Stimulated activated CD8-positive, alpha-beta memory T cell treated with anti-CD3 and anti-CD28 coated beads, Interleukin-15, amount 100 ng/mL, for 48 hours (primary cell): ENCODE results near the gene HADH.

Source experiments
- DNase-seq, 2 donors: peaks; one replicate each; pipeline ENCODE4 v3.0.0-alpha.2; 2020; ENCODE audit warnings: low read depth in 2 of 2

Gene HADH

DNA sequence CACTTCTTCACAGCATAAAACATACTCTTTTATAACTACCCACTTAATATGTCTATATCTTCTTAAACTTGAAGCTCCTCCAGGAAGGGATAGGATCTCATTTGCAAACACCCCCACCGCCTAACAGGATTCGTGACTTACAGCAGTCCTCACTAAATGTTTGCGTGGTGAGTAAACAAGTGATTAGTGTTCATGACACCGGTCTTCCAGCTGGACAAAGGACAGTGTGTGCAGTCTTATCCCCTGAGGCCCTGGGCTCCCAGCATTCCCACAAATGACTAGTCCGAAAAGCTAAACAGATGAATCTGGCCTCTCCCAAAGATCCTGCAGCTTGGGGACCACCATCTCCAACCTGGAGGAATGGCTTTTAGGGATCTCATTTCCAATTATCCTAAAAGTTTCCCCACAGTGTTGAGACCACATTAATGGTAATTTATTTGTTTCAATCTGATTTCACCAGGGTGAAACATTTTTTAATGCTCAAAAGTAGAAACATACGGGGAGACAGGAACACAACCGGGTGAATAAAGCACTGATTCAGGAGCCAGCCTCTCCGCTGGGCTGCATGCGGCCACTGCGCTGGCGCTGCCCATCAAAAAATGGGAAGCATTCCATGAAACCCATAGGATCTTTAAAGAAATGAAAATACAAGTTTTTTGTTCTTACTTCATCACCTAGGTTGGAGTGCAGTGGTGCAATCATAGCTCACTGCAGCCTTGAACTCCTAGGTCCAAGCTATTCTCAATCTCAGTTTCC, 69.2 kb downstream of the HADH start:
- DNase-seq = no peak

DNA sequence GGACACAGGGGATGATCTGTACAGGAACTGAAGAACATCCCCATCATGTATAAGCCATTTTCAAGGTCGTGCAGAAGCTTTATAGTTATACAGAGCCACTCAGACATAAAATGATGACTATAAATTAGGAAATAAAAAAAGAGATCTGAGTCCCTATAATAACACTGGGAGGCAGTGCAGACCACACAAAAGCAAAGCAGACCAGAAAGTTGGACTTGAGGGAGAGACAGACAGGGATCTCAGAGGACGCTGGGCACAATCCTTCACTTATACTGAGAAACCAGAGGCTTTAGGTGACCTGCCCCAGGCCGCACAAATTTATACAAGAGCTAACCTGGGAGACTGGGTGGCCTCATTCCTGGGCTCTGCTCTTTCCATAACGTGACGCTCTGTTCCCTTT, 70.5 kb downstream of the HADH start:
- no peak for DNase-seq

DNA sequence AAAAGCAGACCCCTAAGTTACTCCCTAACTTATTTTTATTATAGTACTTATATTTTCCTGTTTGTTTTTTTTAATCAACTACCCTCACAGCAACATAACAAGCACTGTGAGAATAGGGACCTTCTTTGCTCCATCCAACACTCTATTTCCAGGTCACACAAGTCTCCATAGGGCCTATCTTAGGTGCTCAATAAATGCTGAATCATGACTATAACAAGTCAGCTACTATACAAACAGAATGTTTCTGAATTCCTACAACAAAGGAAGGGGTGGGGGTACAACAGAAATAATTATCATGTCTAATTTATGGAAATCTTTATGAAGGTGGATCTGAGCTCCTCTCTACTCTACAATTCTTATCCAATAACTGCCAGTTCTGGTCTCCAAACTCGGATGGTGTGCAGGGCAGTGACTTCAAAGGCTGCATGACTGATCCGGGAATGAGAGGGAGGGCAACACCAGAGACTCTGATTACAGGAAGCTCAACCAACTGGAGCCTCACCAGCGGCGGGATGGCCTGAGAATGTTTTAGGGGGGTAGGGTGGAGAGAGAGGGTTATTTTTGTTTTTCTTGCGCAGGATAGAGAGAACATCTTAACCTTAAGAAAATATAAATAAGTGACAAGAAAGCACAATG, 71.1 kb downstream of the HADH start:
- no peak for DNase-seq

DNA sequence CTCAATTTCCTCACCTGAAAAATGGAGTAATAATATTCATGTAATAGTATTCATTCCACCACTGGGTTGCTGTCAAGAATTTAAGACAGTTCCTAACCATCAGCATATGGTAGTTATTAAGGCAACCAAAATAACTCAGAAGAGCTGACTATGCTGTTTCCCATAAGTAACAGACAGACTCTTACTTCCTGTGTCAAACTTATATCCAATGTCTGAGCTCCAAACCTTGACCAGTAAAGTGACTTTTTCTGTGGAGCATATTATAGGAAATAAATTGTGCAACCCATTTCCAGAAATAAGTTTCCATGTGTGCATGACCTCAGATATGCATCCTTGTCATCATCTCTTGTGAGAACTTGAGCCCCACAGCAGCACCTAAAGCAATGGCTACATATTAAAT, 78.8 kb downstream of the HADH start:
- DNase-seq = no peak

DNA sequence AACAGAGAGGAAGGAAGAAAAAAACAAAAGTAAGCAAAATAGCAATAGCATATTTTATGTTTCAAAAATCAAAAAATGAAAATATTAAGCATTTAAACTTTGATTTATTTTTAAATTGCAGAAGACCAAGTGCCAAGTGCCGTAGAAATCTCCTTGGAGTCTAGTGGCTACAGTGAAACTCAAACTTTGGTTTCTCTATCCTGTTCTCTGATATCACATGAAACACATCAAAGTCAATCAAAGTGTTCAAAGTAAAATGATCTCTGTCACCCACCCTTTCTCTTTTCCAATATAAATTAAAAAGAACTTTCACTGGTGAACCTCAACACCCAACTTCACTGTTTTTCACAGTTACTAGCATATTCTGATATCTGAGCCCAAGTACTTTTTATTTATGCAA, 81.1 kb downstream of the HADH start:
- no peak for DNase-seq

DNA sequence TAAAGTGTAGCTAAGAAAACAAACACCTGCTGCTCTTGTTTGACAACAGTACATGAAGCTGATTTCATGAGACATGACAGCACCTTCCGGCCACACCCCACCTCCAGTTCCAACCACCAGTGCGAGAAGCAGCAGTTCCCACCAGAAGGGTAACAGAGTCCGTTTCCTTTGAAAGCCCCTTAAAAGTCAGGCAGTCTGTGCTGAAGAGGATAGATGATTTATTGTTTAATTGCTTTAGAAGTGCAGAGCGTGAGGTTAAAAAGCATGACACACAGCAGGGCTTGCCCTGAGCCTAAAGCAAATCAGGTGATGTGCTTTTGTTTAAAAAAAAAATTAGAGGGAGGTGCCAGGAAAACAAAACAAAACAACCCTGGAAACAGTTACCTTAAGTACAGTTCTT, 82.6 kb downstream of the HADH start:
- peak; percentile 46 to 53 for DNase-seq

DNA sequence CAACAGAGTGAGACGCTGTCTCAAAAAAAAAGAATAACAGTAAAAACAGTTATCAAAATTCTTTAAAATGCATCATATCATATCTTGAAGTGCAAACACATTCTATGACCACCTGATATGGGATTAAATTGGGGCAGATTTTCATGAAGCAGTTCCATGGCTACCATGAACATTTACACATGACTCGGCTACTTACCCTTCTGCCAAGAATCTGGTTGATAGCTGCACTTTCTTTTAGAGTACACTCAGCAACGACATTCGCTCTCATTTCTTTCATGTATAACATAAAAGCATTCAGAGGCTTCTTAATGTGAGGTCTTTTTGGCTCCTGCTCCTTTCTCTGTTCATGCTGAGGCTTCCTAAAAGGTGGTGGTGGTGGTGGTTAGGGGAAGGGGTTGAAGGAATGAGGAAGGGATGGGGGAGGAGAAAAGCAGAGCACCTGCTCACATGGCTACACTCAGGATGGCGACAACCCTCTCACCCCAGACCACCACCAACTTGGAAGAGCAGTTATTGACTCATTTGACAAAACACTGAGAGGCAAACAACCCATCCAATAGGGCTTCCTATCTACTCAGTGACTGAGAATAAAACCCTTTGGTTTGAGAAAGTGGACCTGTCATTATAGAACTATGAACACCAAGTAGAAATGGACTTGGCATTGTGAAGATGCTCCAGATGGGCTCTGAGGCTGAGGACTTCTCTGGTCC, 88.5 kb downstream of the HADH start:
- no peak for DNase-seq

DNA sequence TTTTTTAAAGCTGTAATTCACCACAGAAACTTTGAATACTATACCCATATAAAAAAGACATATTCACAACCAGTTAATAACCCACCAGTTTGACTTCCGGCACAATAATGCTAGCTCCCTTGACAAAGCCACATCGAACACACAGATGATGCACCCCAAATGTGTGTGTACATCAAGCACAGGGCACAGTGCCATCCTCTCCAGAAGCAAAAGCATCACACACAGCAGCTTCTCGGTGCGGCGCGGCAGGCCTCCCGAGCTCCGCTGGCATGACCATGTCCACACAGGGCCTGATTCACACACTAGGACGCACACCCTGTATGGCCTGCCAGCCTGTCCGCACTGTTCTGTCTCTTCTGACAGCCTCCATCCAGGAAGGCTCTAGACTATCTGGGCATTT, 91.1 kb downstream of the HADH start:
- DNase-seq = peak in 1 of 2 donors; percentile 25

DNA sequence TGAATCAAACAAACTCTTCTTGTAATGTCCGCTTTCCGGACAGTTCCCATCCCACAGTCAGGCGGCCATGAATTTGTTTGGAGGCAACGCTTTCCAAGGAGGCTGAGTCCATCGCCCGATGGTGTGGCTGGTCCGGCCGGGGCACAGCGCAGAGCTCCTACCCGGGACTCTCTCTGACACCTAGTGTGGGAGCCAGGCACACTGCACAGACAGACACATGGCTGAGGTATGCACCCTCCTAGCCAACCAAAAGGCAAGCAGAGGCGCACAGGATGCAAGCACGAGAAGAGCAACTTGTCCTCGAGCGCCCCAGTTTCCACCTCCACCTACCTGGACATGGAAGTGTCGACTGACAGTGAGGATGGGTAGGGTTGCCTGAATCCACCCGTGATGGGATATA, 91.6 kb downstream of the HADH start:
- DNase-seq = no peak
